Femur (tissue), 1 donor: ENCODE results near the gene MYOZ2.

ENCODE experiments used
- DNase-seq: peaks from one replicate; pipeline ENCODE4 v3.0.0-alpha.2; 2017

The MYOZ2 gene

DNA sequence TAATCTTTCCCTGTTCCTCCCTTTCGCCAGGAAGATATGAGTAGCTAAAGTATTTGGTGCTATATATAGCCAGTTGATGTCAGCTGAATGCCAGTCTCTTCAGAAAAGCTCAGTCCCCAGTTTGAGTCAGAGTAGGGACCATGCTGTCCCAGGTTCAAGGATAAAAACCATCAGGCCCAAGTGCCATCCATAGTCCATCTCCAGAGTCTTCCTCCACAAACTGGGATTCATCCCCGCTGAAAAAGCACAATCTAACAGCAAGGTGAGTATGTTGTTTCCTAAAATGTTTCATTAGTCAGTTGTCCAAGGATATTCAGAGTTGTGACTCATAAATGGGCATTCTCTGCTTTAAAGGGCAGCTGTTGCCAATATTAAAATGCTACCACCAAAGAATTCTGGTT lies at the start of gene MYOZ2:
Gene MYOZ2, plus strand, starts transcription at position 112 of the 401 bp plus-strand sequence. CDS start 694 bp downstream, outside the sequence.
- no peak for DNase-seq

DNA sequence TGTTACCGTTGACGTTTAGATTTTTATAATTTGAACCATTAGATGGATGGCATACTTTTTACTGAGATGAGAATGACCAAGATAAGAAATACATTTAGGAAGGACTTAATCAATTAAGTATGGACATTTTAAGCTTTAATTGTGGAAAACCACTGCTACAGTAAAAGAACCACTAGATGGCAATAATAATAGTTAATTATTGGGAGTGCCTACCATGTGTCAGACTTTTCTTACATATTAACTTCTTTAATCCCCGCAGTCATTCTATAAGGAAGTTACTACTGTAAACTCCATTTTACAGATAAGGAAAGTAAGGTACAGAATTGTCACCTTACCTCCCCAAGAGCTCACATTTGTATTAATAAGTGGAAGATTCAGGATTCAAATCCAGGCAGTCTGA lies 48.5 kb upstream of the MYOZ2 start:
- no peak for DNase-seq

DNA sequence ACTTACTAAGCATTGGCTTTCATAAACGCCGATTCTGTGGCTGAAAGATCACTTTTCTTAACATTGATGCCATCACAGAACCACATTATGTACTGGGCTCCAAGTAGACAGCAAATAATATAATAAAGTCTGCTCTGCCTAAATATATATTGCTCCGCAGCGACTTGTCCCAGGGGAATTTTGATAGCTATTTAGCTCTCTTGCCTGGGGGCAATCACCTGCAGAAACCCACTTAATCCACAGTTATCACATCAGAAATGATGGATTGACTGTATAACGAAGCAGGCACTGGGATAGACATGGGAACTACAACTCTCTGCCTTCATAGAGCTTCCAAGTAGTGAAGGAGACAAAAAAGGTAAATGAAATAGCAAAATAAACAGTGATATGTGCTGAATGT lies 48.0 kb upstream of the MYOZ2 start:
- no peak for DNase-seq

DNA sequence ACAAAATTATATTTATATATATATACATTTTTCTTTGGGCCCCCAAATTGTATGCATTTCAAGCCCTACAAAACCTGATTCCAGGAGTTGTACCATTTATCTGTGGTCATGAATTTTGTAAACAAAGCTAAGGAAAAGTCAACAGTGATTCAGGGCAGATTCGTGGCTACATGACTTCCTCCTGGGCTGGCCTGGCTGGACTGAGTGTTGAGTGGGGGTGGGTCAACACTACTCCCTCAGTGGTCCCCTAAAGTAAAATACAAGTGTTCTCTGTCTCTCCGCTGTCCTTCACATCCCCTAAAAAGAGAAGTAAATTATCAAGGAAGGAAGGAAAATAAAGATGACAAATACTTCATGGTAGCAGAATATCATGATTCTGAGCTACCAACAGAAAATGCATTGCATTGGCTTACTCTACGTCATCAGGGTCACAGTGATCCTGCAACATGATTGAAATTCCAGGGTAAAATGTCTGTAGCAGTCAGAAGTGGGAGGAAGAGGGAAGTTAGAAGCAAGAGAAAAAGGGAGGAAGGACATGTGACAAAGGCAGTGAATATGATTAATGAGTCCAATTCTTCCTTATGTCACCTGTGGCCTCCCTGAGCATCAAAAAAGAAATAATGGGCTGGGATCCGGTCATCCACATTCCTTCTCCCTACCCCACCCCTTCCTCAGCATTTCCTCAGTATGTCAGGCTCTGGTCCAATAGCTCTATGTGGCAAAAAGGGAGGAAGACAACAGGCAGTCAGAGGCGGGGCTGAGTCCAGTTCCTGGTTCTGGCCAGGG lies 42.4 kb upstream of the MYOZ2 start:
- no peak for DNase-seq

DNA sequence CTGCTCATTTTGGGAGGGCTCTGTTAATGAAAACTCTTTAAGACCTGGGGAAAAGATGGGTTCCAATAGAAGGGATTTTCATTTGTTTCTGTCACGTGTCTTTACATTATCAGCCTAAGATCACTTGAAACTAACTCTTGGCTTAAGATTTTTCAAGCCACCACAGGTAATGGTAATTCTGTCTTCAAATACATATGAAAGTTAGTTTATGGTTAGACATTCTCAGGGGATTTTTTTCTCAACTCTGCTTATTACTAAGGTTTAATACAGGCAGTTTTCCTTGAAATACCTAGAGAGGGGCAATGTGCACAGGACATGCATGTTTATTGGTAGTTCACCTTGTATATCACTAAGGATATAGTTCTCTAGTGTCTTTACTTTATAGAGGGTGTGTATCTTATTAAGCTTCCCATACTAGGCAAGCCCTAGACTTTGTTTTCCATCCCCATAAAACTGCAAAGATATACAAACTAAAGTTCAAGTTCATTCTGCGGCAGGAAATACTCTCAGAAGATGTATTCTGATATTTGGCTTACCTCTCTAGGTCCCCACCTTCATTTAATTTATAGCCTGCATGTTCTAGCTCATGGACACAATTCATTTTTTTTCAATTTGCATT lies 38.2 kb upstream of the MYOZ2 start:
- no peak for DNase-seq

DNA sequence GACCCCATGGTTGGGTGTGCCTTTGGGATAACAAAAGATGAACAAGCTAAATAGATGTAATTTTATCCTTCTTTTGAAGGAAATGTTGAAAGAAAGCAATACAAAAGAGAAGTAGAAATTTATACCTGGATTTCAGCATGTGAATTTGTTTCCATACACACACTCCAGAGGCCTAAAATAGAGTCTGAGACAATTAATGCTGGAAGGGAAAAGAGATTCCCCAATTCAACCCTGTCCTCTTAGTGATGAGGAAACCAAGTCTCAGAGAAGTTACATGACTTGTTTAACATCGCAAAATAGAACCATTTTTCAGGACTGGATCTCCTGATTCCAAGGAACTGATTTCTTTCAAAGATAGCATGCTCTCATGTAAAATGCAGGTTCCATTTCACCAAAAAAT lies 37.3 kb upstream of the MYOZ2 start:
- DNase-seq: no peak

DNA sequence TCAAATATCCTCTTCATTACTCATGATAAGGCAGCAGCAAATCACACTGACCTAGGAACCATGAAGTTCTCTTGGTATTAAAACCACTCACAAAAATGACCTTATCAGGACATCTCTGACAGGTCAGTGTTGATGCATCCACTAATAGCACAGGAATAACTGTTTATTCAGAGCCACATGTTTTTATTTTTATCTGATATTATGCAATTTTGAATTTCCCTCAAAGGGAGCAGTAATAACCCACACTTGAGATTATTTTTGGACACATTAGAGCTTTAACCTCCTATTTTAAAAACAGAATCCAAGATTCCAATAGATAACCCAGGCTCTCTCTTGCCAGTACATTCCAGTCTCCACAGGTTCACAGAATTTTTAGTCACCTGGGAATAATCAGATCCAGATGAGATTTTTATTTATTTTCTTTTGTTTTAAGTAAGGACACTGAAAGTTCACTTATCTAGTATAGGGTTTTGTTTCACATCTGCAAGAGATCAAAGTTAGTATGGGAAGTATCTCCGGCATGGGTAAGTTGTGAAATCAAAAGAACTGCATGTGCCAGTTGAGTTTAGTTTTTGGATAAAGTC lies 36.3 kb upstream of the MYOZ2 start:
- no peak for DNase-seq

DNA sequence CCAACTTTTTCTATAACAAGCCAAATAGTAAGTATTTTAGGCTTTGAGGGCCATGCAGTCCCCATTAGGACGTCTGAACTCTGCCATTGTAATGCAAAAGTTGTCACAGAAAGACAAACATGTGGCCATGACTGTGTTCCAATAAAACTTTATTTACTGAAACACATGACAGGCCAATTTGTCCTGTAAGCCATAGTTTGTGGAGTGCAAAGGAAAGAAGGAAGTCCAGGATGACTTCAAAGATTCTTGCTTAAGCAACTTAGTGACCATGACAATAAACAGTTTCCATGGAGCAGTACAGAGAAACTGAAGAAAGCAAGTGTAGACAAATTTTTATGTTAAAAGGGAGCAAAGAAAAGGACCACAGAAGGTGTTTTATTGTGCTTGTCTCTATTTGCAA lies 35.0 kb upstream of the MYOZ2 start:
- DNase-seq: no peak

DNA sequence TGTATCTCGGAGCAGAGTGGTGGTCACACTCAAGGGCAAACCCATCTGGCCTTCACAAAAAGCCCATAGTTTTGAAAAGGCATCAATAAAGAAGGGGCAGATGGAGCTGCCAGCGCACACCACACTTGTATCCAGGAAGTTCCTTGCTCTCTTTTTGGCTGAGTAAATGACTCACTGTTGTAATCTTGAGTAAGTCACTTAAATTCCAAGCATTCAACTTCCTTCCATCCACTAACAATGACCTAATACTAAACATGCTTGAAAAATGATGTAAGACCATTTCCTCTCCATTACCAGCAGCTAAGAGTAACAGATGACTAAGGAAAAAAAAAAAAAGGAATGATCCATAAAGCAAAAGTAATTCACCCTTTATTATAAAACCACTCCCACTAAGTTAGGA lies 32.4 kb upstream of the MYOZ2 start:
- DNase-seq: no peak

DNA sequence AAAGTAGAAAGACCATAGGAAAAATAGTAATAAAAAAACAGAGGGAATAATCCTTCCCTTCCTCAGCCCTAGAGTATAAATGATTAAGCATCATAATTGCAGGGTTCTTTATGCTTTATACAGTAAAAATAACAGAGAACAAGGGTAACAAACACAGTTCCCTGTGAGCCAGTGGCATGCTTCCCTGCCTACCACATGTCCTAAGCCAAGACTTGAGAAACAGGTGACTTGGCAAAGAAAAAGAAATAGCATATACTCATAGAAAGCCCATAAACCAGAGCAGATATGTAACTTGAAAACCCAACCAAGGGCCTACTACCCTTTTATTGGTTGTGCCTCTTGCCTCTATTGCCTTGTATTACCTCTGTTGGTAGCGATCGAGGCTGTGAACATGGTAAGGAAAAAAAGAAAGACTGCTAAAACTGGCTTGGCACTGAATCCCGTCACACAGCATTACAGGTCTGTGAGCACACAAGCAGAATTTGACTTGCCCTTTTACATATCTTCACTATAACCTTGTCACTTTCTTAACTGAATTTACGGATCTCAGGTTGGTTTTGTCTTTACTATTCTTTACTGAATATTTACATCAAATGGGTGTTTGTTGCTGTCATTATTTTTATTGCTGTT lies 30.9 kb upstream of the MYOZ2 start:
- DNase-seq: no peak

DNA sequence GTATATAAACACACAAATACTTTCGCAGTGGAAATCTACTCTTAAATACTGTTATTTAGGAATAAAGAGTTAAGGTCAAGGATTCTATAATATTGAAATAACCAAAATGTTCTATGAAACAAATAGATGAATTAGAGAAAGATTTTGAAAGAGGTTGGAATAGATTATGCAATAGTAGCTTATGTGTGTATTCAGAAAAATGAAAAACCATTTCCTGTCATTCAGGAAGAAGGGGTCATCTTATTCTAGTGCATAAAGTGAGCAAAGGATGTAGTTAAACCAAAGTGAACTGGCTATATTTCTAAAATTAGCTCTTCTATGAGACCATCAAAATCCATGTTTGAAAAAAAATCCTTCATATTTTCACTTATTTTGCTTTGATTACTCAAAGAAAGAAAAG lies 30.0 kb upstream of the MYOZ2 start:
- no peak for DNase-seq

DNA sequence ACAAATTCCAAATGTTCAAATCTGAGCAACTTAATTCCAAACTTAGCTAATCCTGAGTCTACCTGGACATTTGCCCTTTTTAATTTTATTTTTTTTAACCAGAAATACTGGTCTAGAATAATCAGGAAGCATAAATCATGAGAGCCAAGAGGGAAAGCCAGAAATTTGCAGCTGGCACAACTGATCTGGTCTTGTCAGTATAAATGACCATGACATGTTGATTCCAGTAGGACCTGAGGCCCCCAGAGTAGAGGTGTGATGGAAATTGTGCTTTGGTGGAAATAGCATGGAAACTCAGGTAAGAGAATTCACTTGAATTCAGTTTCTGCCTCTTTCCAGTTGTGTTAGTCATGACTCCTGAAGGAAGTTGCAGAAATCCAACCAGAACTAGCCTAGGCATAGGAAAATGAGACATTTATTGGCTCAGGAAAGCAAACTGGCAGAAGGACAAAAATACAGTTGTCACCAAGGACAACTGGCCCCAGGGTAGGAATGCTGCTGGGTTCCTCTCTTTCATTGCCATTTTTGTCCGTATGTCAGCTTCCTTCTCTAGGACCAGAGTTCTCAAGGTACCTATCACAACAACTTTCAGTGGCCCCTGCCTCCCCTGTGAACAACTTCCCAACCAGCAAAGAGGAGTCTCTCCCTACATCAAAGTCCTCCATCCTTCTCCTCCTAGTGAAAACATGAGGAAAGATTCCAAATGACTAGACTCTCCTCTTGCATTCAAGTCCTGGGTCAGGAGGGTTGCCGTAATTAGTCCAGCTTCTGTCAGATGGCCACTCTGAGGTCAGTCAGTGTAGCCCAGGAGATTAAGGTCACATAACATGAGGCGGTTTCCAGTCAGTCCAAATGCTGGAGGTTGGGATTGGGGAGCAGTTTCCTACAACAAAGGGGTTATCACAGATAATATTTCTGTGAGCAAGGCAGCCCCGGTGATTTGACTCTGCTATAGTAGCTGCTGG lies 29.3 kb upstream of the MYOZ2 start:
- no peak for DNase-seq

DNA sequence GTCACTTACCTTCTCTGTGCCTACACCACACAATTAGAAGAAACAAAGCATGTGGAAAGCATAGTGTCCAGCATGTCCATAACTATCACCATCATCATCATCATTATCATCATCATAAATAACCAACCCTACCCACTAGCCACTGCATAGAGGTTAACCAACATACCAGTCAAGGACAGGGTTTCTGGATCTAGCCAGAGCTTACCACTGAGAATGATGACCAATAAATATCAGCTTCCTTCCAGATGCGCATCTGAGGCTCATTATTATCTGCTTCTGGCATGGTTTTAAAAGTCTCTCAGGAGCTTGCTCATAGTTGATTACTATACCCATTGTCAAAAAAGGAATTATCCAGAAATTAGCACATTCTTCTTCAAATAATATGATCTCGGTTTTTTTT lies 25.5 kb upstream of the MYOZ2 start:
- no peak for DNase-seq

DNA sequence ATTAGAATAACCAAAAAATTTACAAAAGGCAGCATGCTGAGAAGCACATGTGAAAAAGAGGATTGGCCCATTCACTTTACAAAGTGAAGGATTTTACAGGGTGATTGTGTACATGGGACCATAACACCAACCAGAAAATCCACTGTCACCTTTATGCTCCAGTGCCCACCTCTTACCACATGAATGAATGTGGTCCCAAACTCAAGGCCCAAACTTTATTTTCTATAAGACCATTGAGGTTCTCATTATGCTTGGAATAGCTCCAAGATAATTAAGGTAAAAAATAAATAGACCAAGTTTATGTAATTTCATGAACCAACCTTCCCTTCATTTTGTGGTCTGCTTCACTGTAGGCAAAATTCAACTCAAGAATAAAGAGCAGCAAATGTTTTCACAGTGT lies 24.3 kb upstream of the MYOZ2 start:
- no peak for DNase-seq

DNA sequence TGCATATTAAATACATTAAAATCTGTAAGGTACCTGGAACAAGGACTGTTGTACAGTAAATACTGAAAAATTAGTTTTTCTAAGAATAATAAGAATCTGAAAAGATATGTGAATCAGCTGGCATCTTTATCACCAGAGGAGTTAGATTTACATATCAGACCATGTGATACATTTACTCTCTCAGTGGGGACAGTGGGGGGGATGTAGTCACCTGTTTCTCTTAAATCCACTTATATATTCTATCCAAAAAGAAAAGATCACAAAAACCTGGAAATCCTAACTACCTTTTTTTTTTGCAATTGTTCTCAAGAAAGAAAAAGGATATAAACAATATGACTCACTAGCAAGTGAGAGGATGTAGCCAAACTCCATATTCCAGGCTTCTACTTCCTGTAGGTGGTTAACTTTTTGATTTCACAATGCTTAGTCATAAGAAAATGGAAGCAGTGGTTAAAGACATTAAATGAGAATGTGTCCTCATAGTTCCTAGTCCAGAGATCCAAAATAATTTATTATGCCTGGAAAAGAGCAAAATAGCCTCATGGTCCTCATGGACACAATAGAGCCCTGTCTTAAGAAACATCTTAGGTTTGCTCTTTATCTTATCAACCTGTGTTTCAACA lies 22.5 kb upstream of the MYOZ2 start:
- DNase-seq: no peak

DNA sequence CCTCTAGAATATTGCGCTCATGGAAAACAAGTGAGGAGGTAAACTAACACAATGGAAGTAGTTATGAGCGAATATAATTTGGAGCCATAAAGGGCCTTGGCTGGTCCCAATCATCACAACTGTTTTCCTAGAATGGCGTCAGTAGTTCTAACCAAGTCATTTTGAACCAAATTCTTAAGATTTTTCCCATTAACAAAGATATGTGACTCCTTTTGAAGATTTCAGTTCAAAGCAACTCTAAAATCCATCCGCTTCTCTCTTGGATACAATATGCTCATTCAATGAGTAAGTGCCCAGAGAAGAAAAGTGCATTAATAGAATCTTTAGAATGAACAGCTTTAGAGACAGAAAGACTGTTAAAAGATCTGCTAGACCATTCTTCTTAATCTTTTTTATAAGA lies 19.6 kb upstream of the MYOZ2 start:
- DNase-seq: no peak

DNA sequence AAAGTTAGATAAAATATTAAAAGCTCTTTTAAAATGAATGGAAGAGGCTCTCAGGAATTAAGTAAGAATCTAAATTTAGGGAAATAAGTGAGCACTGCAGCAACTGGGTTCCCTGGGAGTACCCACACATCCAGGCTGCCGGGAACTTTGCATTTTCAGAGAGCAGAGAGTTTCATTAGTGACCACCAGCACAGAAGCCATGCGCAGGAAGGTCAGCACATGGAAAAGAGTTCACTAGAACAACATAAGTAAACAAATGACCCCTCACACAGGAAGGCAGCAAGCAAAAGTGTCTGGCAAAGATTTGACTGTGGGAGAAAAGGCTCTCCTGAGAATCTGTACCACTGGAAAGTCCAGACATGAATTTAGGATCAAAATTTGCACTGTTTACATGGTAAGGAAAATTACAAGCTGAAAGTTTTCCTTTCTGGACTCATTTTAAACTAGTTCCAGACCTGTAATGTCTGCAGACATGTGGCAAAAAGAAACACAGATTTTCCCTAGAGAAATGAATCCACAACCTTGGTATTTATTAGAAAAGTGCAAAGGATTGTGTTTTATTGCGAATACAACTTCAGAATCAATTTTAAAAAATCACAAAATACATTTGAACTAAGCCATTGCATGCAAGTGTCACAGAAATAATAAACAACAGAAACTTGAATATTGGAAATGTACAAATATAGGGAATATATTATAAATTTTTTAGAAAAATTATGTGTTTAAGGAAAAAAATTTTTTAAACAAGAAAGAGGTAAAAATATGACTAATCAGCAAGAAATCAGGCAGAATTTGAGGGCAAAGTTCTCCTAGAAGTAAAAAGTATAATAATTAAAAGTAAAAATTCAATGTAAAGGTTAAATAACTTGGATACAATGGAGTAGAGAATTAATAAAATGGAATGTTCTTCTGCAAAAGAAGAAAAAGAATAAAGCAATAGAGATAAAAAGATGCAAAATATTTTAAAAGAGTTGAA lies 18.4 kb upstream of the MYOZ2 start:
- DNase-seq: no peak

DNA sequence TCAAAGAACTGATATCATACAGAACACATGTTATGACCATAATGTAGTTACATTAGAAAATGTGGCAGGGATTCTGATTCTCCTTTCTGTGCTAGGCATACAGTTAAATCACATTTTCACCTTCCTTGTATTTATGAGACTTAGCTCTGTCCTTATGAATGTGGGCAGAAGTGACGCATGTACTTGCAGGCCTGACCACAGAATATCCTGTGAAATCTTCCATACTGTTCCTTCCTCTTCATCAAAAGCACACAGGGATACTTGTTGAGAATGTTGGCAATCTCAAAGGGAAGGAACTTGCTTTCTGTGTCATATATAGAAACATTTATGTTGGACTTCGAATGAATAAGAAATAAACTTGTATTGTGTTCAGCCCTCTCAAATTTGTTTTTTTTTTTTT lies 17.2 kb upstream of the MYOZ2 start:
- DNase-seq: no peak

DNA sequence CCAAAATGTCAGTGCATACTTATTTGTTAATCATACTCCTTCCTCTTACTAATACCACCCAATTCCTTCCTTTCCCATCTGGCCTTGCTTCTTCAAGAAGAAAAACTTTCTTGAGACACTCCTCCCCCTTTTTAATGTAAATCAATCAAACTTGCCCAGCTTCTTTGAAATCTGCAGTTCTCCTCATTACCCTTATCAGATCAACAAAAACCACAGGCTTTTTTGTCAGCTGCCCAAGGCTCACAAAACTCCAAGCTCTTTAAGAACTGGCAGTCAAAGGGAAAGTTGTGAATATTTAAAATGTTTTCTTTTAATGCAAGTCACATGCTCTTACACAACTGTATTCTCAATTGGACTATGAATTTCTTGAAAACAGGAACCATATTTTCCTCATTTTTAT lies 11.3 kb upstream of the MYOZ2 start:
- no peak for DNase-seq

DNA sequence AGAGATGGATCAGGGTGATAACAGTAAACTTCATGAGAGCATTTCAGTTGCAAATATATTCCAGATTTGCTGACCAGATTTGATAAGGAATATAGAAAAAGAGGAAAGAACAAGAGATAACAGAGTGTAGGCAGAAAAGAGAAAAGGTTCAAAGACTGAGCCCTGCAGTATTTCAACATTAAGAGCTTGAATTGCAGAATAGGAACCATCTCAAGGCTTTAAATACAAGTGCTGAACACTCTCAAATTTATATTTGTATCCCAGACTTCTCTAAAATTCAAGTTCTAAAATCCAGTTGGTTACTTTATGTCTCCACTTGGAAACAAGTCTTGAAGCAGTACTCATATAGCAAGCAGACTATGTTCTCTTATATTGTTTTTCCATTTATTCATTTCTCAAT lies 9.7 kb upstream of the MYOZ2 start:
- no peak for DNase-seq

DNA sequence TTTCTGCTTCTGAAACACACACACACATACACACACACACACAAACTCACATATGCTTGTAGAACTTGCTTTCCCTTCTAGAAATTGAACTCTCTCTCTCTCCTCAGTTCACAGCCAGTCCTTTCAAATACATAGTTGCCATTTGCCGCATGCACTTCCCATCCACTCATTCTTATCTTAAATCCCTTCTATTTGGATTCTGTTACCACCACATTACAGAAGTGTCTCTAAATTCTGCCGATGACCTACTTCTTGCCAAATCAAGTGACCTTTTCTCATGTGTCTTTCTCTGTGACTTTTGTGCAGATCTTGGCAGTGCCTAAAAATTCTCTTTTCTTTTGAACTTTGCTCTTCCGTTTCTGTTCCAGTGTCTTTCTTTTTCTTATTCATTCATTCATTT lies 7.5 kb upstream of the MYOZ2 start:
- no peak for DNase-seq
